GM12864 (cell line): Measurements from ENCODE around the gene ANXA2R.

Source experiments
- DNase-seq: peaks from one replicate; pipeline ENCODE4 v3.0.0-alpha.2; 2011; ENCODE audit warnings: low read depth
- H3K4me3 ChIP-seq: 2 replicates; pipeline ENCODE4 v1.5.1; 2011; ENCODE audit warnings: mild to moderate bottlenecking, low read depth, low read length, control low read depth
- TF ChIP-seq, protein P1 (sequence below): IDR thresholded peaks from 2 replicates; pipeline ENCODE4 v1.5.1; 2011; ENCODE audit warnings: low read depth, mild to moderate bottlenecking, moderate library complexity, low read length, control low read depth, inconsistent platforms; ENCODE audit errors: missing control alignments

ANXA2R gene

DNA sequence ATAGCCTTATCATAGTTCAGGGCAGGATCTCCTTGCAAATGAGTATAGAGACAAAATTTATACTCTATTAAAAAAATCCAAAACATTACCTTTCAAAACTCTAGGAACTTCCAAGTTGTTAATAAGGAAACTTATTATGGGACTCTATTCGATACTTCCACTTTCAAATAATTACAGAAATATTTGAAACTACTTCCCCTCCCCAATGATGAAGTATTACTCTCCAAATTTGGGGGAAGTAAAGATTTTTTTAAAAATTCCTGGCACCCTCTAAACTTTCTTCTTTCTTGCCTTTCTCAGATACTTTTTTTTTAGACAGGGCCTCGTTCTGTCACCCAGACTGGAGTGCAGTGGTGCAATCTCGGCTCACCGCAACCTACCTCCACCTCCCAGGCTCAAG, 35.1 kb downstream of the ANXA2R start:
- TF ChIP-seq, protein P1, sequence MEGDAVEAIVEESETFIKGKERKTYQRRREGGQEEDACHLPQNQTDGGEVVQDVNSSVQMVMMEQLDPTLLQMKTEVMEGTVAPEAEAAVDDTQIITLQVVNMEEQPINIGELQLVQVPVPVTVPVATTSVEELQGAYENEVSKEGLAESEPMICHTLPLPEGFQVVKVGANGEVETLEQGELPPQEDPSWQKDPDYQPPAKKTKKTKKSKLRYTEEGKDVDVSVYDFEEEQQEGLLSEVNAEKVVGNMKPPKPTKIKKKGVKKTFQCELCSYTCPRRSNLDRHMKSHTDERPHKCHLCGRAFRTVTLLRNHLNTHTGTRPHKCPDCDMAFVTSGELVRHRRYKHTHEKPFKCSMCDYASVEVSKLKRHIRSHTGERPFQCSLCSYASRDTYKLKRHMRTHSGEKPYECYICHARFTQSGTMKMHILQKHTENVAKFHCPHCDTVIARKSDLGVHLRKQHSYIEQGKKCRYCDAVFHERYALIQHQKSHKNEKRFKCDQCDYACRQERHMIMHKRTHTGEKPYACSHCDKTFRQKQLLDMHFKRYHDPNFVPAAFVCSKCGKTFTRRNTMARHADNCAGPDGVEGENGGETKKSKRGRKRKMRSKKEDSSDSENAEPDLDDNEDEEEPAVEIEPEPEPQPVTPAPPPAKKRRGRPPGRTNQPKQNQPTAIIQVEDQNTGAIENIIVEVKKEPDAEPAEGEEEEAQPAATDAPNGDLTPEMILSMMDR: no peak
- H3K4me3 ChIP-seq: no peak overlapping the region
- DNase-seq: no peak

DNA sequence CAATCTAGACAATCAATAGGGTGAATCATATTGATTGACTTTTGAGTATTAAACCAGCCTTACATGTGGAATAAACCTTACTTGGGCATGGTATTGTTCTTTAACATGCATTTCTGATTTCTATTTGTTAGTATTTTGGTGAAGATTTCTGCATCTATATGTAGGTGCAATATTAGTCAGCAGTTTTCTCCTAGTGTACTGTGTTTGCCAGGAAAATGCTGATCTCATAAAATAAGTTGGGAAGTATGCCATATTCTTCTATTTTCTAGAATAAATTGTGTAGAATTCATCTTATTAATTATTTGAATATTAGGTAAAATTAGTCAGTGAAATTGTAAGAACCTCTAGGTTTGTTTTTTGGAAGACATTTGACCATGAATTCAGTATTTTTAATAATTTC, 38.4 kb downstream of the ANXA2R start:
- TF ChIP-seq, protein P1: no peak
- no peak for DNase-seq

DNA sequence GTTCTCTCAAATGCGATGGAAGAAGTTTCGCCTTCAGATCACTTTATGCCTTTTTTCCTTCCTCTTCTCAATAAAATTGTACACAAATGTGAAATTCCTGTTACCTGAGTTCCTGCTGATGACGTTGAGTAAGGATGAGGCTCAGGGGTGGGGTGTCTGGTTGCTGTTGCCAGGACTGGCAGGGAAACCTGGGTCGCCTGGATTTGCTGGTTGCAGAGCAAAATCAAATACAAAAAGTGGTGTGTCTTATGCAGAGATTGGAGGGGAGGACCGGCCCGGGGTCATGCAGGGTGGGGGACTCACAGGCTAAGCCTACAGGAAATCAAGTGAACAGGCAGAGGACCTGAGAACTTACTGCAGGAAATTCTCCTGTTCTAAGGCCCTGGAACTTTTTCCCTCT, 39.2 kb downstream of the ANXA2R start:
- DNase-seq: no peak
- TF ChIP-seq, protein P1: no peak
- H3K4me3 ChIP-seq: no peak overlapping the region

More for the DNA sequence above, 38.4 kb downstream of the ANXA2R start:
- no peak overlapping the region for H3K4me3 ChIP-seq

DNA sequence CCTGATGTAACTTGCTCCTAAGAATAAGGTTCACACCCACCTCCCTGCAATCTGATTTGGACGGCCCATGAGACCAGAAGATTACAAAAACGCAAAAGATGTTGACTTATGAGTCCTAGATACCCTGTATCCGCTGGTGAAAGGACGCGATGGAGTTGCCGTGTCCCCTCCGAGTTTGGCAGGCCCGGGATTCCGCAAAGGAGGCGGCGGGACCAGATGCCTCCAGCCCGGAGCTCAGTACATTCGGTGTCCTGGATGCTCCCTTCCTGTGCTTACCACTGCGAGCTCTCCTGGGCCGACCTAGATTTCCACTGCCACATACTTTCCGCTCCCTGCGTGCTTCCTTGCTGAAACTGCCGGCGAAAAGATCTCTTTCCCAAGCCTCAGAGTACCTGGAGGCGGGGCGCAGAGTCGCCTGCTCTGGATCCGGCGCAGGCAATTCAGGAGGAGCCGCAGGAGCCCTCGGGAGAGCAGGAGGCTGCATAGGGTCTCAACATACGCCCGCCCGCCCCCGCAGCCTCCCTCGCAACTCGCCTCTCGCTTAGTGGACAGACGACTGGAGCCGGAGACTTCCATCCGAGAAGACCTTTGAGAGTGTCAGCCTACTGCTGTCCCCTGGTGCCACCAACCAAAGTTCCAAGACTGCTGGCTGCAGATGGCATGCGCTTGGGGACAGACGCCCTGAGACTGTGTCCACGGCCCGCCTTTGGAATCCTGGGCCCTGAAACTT, 39.8 kb downstream of the ANXA2R start:
- DNase-seq: no peak
- H3K4me3 ChIP-seq: no peak overlapping the region
- TF ChIP-seq, protein P1: no peak

DNA sequence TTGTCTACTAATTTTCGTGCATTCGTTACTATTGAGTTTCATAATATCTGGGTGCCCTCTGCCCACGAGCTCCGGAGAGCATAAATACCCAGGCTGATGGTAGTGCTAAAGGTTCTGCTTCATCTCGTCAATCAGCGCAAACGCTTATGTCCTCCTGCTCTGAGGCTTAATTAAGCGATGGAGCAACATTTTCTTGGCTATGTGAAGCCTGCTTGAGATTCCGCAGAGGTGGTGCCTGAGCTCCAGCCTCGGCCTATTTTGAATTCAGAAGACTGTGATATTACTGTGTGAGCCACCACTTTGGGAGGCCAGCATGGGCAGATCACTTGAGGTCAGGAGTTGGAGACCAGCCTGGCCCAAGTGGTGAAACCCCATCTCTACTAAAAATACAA, 44.8 kb downstream of the ANXA2R start:
- peak overlapping the region; percentile 74; the same call in 1 of the 2 replicates for H3K4me3 ChIP-seq
- DNase-seq: no peak
- TF ChIP-seq, protein P1: no peak

DNA sequence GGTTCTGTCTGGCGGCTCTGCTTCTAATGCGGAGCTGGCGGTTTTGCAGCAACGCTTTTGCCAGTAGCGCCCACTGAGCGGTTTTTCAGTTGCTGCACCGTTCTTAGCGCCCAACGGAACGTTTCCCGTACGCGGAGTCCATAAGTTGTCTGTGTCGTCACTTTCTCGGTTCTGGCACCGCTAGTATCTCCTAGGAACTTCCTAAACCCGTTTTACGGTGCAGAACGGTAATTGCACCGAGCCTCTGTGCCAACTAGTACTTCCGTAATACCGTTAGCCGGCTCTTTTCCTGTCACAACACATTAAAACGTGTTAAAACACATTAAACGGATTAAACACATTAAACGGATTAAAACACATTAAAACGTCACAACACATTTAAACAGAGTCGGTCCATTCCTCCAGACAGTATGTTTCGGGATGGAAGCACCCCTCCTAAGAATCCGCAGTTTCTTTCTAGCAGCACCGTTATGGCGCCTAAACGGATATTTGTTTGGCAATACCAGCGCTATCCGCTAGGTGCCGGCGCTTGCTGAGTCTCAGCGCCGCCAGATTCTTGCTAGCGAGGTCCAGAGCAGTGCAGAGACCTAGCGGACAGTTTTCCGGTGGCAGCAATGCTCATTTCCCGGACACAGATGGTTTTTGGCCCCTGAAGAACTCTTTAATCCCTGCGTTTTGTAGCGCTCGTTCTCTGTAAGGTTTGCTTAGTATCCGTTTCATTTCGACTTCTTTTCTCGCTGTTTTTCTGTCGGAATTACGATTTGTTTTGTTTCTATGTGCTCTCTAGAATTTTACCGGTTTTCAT, 45.4 kb downstream of the ANXA2R start:
- TF ChIP-seq, protein P1: peak; percentile 91
- peak; percentile 70 for DNase-seq
- H3K4me3 ChIP-seq: peak overlapping the region; percentile 74
